Measurements from ENCODE around the gene MYEF2.

Gene MYEF2

GRCh38 chr15:48145923-48146322 is 32.2 kb downstream of the MYEF2 start:
- DNase-seq, result no peak

GRCh38 chr15:48144889-48145288 is 33.2 kb downstream of the MYEF2 start:
- no peak for DNase-seq

- DNase-seq, result no peak
These were observed 34.2 kb downstream of the MYEF2 start for GRCh38 chr15:48143856-48144255.

GRCh38 chr15:48132874-48133273 is 45.2 kb downstream of the MYEF2 start:
- no peak for DNase-seq

GRCh38 chr15:48131324-48131723 is 46.8 kb downstream of the MYEF2 start:
- no peak for DNase-seq

GRCh38 chr15:48126667-48127355 is 51.3 kb downstream of the MYEF2 start:
- DNase-seq, result no peak

GRCh38 chr15:48121849-48122248 is 56.2 kb downstream of the MYEF2 start:
- no peak for DNase-seq

GRCh38 chr15:48120745-48121144 is 57.4 kb downstream of the MYEF2 start, which contains the start of gene SLC24A5:
Gene SLC24A5, plus strand, starts transcription at chr15:48120990. Its CDS starts 55 bp downstream, at chr15:48121045.
- DNase-seq, result no peak

- no peak for DNase-seq
These were observed 58.8 kb downstream of the MYEF2 start for GRCh38 chr15:48119277-48119676.

GRCh38 chr15:48112242-48112641 is 65.9 kb downstream of the MYEF2 start:
- no peak for DNase-seq

GRCh38 chr15:48109856-48110531 is 68.1 kb downstream of the MYEF2 start:
- DNase-seq, result no peak

- DNase-seq, result no peak
These were observed 68.9 kb downstream of the MYEF2 start for GRCh38 chr15:48109212-48109611.

GRCh38 chr15:48105936-48106335 is 72.2 kb downstream of the MYEF2 start:
- DNase-seq, result no peak

- no peak for DNase-seq
These were observed 74.4 kb downstream of the MYEF2 start for GRCh38 chr15:48103647-48104046.

- DNase-seq, result no peak
These were observed 75.9 kb downstream of the MYEF2 start for GRCh38 chr15:48102167-48102566.

- DNase-seq, result no peak
These were observed 76.6 kb downstream of the MYEF2 start for GRCh38 chr15:48101376-48101961.

- no peak for DNase-seq
These were observed 80.8 kb downstream of the MYEF2 start for GRCh38 chr15:48097264-48097663.

GRCh38 chr15:48096813-48097212 is 81.3 kb downstream of the MYEF2 start:
- DNase-seq, result no peak

- DNase-seq, result no peak
These were observed 81.7 kb downstream of the MYEF2 start for GRCh38 chr15:48096355-48096786.

- no peak for DNase-seq
These were observed 86.6 kb downstream of the MYEF2 start for GRCh38 chr15:48091522-48091921.

GRCh38 chr15:48090666-48091065 is 87.4 kb downstream of the MYEF2 start:
- no peak for DNase-seq

GRCh38 chr15:48090115-48090514 is 88.0 kb downstream of the MYEF2 start:
- DNase-seq, result no peak

GRCh38 chr15:48089702-48090101 is 88.4 kb downstream of the MYEF2 start:
- DNase-seq, result no peak

GRCh38 chr15:48087844-48088243 is 90.3 kb downstream of the MYEF2 start:
- no peak for DNase-seq
